Spleen (tissue), 7 donors: ENCODE data around the gene CEP250.

Source experiments
- POLR2A ChIP-seq, 3 donors: fragments of 450-650 bp; IDR thresholded peaks; one replicate each; pipeline ENCODE4 v1.5.1; 2017; ENCODE audit warnings: antibody characterized with exemption in 3 of 3, mild to moderate bottlenecking in 1 of 3
- TF ChIP-seq, protein P1 (sequence below), 11 experiments: fragments of 200-600 bp in 7 of 11; fragments of 450-650 bp in 4 of 11; sonication (generic) in 4 of 11; IDR thresholded peaks in 8 of 11; conservative IDR thresholded peaks in 3 of 11; 1 replicate in 7 of 11; 2 replicates in 4 of 11; pipeline versions ENCODE4 v1.4.0 to v1.8.0; 2016 to 2021; ENCODE audit warnings: antibody characterized with exemption in 11 of 11, inconsistent platforms in 4 of 11, mild to moderate bottlenecking in 1 of 11
- donor health status: DM: no; HTN: no; CAD: no; lungs with moderate emphysema.
- donor health status: DM: no; HTN: no; CAD: no.
- donor health status: DM: no; HTN: no; CAD: no.

DNA sequence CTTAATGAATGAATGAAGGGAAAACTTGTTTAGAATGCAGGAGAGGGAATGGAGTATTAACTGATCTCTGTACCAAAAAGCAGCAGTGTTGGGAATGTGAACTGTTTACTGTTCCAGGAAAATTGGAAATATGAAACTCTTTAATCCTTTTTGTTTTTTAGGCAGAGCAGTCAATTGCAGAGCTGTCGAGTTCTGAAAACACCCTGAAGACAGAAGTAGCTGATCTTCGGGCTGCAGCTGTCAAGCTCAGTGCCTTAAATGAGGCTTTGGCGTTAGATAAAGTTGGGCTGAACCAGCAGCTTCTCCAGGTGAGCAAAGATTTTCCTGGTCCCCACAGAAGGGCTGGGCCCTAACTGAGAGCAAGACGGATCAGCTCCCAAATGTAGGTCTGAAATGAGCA lies 20.9 kb downstream of the CEP250 start:
- TF ChIP-seq, protein P1, sequence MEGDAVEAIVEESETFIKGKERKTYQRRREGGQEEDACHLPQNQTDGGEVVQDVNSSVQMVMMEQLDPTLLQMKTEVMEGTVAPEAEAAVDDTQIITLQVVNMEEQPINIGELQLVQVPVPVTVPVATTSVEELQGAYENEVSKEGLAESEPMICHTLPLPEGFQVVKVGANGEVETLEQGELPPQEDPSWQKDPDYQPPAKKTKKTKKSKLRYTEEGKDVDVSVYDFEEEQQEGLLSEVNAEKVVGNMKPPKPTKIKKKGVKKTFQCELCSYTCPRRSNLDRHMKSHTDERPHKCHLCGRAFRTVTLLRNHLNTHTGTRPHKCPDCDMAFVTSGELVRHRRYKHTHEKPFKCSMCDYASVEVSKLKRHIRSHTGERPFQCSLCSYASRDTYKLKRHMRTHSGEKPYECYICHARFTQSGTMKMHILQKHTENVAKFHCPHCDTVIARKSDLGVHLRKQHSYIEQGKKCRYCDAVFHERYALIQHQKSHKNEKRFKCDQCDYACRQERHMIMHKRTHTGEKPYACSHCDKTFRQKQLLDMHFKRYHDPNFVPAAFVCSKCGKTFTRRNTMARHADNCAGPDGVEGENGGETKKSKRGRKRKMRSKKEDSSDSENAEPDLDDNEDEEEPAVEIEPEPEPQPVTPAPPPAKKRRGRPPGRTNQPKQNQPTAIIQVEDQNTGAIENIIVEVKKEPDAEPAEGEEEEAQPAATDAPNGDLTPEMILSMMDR (IDR thresholded peaks at IDR 0.05 in 8 of 11, conservative IDR thresholded peaks at IDR 0.05 in 3 of 11) = no peak
- no peak for TF ChIP-seq POLR2A (IDR thresholded peaks at IDR 0.05)
